H1 (cell line): Measurements from ENCODE around the gene ZNF423. TPM values are rescaled to one million over a fixed set of nuclear protein-coding genes. Genes with fewer than 3 reads are reported as not detected.

Experiments
- CHD1 ChIP-seq: IDR thresholded peaks from 2 replicates; pipeline ENCODE4 v1.6.1; 2012; ENCODE audit warnings: low read depth, low read length, improper control_type of control experiment
- CHD7 ChIP-seq: fragments of 300-600 bp; sonication (generic); IDR thresholded peaks from 2 replicates; pipeline ENCODE4 v1.7.1; 2012; ENCODE audit warnings: low read length, moderate library complexity, mild to moderate bottlenecking, inconsistent platforms; ENCODE audit not compliant: insufficient replicate concordance
- PHF8 ChIP-seq: fragments of 200-600 bp; sonication (generic); conservative IDR thresholded peaks from 2 replicates; pipeline ENCODE4 v1.7.1; 2012; ENCODE audit warnings: low read depth, mild to moderate bottlenecking, inconsistent platforms, low read length, moderate library complexity
- polyA plus RNA-seq, 7 experiments: library from polyadenylated mRNA; depleted of rRNA in 3 of 7; stranded (reverse) in 5 of 7; unstranded in 2 of 7; fragments of >200 nt in 5 of 7; fragments of 200-250 nt in 2 of 7; gene quantifications; 1 replicate in 5 of 7; 2 replicates in 1 of 7; 4 replicates in 1 of 7; pipeline versions ENCODE4 v1.2.1 to v1.2.3, GENCODE V29; 2011 to 2013; ENCODE audit warnings: missing spikeins in 2 of 7, mixed read lengths in 2 of 7
- total RNA-seq: library from RNA; stranded (reverse); fragmentation: NEBNext Ultra II Directional; extraction: Animal tissue kit (Norgen Biotek cat#: 25700); gene quantifications from 2 replicates; pipeline ENCODE4 v1.2.1, GENCODE V29; 2021

The ZNF423 gene
- total and polyA plus RNA-seq, 2 of the 8 experiments (the other 6 are each of a cell fraction or from before 2014, with no cell fraction given), result 38.2 to 52.3 TPM

GRCh38 chr16:49697631-49698452, 158.1 kb downstream of the ZNF423 start (continued):
- no peak for TF ChIP-seq CHD7
- TF ChIP-seq PHF8, result no peak
- no peak for TF ChIP-seq CHD1
